Stimulated activated CD4-positive, alpha-beta T cell treated with anti-CD3 and anti-CD28 coated beads, Interleukin-4, amount 100 ng/mL, for 48 hours (primary cell): ENCODE results near the gene MEPE.
A peak's percentile ranks its signal among the peaks of the same experiment; 100 is the strongest.
"Not testable (repeated sequence)": the region's sequence is repeated elsewhere in the genome, so short reads cannot be mapped to it uniquely, and the experiment has no call there.

Source experiments
- DNase-seq, 2 donors: peaks; one replicate each; pipeline ENCODE4 v3.0.0-alpha.2; 2020; ENCODE audit warnings: low read depth in 2 of 2

The MEPE gene

GRCh38 chr4:87884976-87885549, 52.3 kb downstream of the MEPE start:
- DNase-seq: no peak

GRCh38 chr4:87886083-87886482, 53.3 kb downstream of the MEPE start:
- DNase-seq: no peak

- not testable (repeated sequence) for DNase-seq
Measured at GRCh38 chr4:87890753-87891152, 58.0 kb downstream of the MEPE start.

GRCh38 chr4:87895964-87896621, 63.3 kb downstream of the MEPE start:
- peak; percentile 2 to 6 for DNase-seq
